NB4 (cell line): ENCODE results near the gene FLRT3.

Source experiments
- DNase-seq: peaks from one replicate; pipeline ENCODE4 v3.0.0; 2010; ENCODE audit warnings: low read depth
- H3K4me3 ChIP-seq: one replicate; pipeline ENCODE4 v1.5.1; 2011; ENCODE audit warnings: mild to moderate bottlenecking, low read depth, low read length, moderate library complexity
- MAX ChIP-seq: IDR thresholded peaks from 2 replicates; pipeline ENCODE4 v1.6.1; 2011; ENCODE audit warnings: low read depth, low read length
- MYC ChIP-seq: IDR thresholded peaks from 2 replicates; pipeline ENCODE4 v1.6.1; 2011; ENCODE audit warnings: low read depth, low read length
- POLR2A ChIP-seq: IDR thresholded peaks from 2 replicates; pipeline ENCODE4 v1.6.1; 2011; ENCODE audit warnings: mild to moderate bottlenecking; ENCODE audit not compliant: insufficient read length; ENCODE audit errors: extremely low read depth
- TF ChIP-seq, protein P1 (sequence below): IDR thresholded peaks from one replicate; pipeline ENCODE4 v1.5.1; 2012; ENCODE audit warnings: low read depth, low read length

FLRT3 gene

GRCh38 chr20:14355791-14356190, 18.4 kb upstream of the FLRT3 start:
- no peak for DNase-seq
- TF ChIP-seq MYC (no peak), MAX (no peak), POLR2A (no peak)
- TF ChIP-seq, protein P1, sequence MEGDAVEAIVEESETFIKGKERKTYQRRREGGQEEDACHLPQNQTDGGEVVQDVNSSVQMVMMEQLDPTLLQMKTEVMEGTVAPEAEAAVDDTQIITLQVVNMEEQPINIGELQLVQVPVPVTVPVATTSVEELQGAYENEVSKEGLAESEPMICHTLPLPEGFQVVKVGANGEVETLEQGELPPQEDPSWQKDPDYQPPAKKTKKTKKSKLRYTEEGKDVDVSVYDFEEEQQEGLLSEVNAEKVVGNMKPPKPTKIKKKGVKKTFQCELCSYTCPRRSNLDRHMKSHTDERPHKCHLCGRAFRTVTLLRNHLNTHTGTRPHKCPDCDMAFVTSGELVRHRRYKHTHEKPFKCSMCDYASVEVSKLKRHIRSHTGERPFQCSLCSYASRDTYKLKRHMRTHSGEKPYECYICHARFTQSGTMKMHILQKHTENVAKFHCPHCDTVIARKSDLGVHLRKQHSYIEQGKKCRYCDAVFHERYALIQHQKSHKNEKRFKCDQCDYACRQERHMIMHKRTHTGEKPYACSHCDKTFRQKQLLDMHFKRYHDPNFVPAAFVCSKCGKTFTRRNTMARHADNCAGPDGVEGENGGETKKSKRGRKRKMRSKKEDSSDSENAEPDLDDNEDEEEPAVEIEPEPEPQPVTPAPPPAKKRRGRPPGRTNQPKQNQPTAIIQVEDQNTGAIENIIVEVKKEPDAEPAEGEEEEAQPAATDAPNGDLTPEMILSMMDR = no peak
- H3K4me3 ChIP-seq = no peak overlapping the region

GRCh38 chr20:14344746-14345145, 7.3 kb upstream of the FLRT3 start:
- DNase-seq = no peak
- no peak for TF ChIP-seq MYC
- TF ChIP-seq, protein P1 = no peak
- no peak for TF ChIP-seq MAX
- no peak for TF ChIP-seq POLR2A
- no peak overlapping the region for H3K4me3 ChIP-seq

DNA sequence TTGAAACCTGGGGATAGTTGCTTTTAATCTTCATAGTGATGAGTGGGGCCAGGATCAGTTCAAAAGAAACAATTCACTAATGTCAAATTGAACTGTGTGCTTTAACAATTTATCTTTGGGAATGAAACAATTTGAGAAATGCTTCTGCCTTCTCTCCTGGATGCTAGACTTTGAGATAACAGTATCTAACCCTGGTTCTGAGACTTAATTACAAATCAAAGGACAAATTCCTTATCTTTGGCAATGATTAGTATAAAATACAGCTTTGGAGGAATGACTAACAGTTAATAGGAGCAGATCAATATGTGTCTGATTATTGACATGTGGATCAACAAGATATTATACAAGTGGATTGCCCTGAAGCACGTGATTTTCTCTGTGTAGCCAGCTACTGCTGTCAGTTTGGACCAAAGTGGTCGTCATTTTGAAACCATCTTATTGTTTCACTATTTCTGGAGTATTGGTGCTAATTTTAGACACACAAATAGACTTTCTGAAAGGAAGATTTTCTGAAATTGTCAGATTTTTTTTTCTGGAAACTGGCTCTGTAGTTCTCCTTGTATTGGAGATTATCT, 6.2 kb upstream of the FLRT3 start:
- no peak for DNase-seq
- TF ChIP-seq POLR2A (no peak), MYC (no peak), MAX (no peak)
- TF ChIP-seq, protein P1 = no peak
- H3K4me3 ChIP-seq = no peak overlapping the region

GRCh38 chr20:14342918-14343317, 5.5 kb upstream of the FLRT3 start:
- DNase-seq = no peak
- no peak overlapping the region for H3K4me3 ChIP-seq
- TF ChIP-seq, protein P1 = no peak
- no peak for TF ChIP-seq MYC
- TF ChIP-seq POLR2A = no peak

- no peak overlapping the region for H3K4me3 ChIP-seq
- no peak for DNase-seq
- no peak for TF ChIP-seq MYC
- no peak for TF ChIP-seq MAX
- no peak for TF ChIP-seq POLR2A
Observed at GRCh38 chr20:14341801-14342200, 4.4 kb upstream of the FLRT3 start.

- no peak for TF ChIP-seq POLR2A
- no peak for TF ChIP-seq MAX
- TF ChIP-seq MYC = no peak
- TF ChIP-seq, protein P1 = no peak
- H3K4me3 ChIP-seq = no peak overlapping the region
- no peak for DNase-seq
Observed at GRCh38 chr20:14336686-14337085, 726 bp downstream of the FLRT3 start.
